Activated CD8-positive, alpha-beta memory T cell treated with anti-CD3 and anti-CD28 coated beads for 36 hours (primary cell): ENCODE data around the gene DSCAML1. TPM values are rescaled to one million over a fixed set of nuclear protein-coding genes. Genes with fewer than 3 reads are reported as not detected.

Experiments used
- CTCF ChIA-PET: fragments of 350-600 bp; sonication (Branson Sonifier 250); formaldehyde crosslinking; loops from one replicate; lab custom pipeline; 2021; ENCODE audit warnings: antibody characterized with exemption; lab: Charles Lee
- POLR2A ChIA-PET: fragments of 350-600 bp; sonication (Branson Sonifier 250); formaldehyde crosslinking; loops from one replicate; lab custom pipeline; 2021; ENCODE audit warnings: antibody characterized with exemption; lab: Charles Lee
- total RNA-seq, 2 experiments: library from RNA; stranded (reverse); gene quantifications; one replicate each; pipeline ENCODE4 v1.2.3, GENCODE V29; 2021

Gene DSCAML1
- total RNA-seq, 2 experiments from 2014 or later = 0.13 to 0.17 TPM

DNA sequence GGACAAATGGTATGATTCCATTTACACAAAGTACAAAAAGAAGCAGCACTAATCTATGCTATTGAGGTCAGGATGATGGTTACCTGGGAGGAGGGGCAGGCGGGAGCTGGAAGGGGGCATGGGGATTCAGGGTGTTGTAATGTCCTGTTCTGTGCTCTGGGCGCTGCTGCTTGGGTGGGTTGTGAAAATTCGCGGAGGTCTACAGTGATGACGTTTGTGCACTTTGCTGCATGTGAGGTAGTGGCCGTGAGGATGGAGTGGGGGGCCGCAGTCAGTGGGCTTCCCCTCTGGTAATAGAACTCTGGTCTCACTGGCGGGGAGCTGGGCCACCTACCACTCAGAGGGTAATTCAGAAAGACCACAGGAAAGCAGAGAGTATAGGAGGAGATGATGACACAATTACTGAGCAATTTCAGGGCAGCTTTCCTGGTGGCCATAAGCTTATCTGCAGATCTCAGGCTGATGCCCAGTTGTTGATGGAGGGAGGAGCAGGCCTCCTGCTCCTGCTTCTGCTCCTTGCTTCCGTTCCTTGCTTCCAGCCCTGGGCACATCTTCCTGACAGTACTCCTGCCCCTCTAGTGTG, 347.8 kb downstream of the DSCAML1 start:
- ChIA-PET CTCF (interaction anchor here (0.5 kb wide), 1 partner anchor 8 kb away, joined by 4 read pairs; no protein-coding TSS in a partner anchor), POLR2A (no interaction called here)

DNA sequence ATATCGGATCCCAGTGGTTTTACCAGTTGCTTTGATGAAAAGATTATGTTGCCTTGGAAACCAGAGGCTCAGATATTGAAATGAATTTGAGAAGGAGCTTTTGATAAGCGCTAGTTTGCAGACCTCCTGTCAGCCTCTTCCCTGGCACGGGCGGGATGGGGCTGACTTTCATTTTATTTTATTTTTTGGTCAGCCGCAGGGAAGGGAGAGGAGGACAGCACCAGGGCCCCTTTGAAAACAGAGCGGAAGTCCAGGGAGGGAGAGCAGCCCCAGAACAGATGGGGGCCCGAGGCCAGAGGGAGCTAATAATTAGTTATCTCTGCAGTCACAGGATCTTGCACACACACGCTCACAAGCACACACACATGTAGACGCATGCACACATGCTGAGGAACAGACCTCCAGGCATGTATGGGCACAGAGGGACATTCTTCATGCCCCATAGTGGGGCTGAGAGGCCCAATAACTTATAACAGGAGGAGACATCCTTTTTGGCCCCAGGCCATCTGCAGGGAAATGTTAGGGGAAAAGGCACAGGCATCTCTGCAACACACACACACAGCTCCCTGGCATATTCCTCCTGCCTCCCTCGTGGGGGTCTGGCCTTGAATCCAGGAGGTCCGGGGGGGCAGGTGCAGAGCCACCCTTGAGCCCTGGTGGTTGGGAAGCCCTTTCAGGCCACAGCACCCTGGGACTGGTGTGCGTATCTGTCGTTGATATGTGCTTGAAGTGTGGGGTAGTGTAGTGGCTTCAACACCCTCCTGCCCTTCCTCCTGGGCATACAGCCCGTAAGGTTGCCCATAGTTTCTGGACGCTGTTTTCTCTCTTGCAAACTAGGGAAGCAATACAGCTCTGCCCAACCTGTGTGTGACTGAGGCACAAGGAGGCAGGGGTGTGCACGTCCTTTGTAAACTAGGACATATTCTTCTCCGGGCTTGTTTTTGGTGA, 352.0 kb downstream of the DSCAML1 start:
- ChIA-PET CTCF (no interaction called here), POLR2A (no interaction called here)

DNA sequence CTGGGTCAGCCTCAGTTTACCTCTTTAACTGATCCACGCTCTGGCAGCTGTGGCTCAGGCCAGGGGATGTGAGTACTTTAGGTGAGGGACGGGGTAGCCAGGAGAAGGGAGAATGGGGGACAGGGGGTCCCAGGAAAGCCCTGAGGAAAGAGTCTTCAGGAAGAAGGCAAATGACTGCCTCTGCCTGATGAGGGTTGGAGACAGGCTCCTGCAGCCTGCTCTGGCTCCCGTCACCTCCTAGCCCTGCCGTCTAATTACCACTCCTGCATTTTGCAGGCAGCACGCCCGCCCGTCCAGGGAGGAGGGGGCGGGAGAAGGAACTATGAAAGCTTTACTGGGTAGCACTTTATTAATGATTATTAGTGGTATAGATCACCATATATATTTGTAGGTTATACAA, 352.8 kb downstream of the DSCAML1 start:
- ChIA-PET CTCF (interaction anchor here (1.2 kb wide), 1 partner anchor 12 kb away, joined by 3 read pairs; no protein-coding TSS in a partner anchor), POLR2A (no interaction called here)

DNA sequence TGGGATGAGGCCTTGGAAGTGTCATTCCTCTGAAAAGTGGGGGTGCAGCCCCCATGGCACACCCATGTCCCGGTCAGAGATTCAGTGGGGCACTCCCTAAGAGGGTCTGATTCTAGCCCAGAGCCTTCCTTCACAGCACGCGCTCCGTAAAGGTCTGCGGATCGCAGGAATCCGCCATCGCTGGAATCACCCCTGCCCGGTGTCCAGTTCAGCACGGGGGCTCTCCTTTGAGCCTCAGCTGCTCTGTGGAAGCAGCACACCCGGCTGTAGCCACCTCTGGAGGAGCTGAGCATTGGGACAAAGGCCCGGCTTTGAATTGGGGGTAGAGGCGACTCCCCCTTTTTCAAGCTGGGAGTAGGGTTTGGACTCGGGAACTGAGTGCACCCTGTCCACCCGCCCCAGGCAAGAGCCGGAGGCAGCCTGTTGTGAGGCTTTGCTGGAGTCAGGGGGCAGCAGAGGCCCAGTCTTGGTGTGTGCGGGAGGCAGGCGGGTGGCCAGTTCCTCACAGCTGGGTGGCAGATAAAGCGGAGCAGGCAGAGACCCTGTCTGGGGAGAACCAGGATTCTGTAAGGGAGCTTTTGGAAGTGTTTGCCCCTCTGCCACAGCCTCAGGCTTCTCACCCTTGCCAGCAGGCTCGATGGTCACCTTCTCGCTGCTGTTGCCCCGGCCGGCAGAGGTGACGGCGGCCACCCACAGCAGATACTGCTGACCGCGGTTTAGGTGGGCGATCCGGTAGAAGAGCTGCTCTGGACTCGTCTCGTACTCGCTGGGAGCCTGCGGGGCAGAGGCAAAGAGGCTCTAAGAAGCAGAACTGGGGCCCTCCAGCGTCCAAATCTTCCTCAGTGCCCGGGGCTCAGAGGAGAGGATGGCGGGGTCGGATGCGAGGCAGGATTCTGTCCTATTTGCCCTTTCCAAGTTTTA, 353.5 kb downstream of the DSCAML1 start:
- ChIA-PET POLR2A (no interaction called here), CTCF (interaction anchor here (1.2 to 1.5 kb wide), 2 partner anchors 12 to 17 kb away, joined by 3 to 4 read pairs; no protein-coding TSS in a partner anchor)

DNA sequence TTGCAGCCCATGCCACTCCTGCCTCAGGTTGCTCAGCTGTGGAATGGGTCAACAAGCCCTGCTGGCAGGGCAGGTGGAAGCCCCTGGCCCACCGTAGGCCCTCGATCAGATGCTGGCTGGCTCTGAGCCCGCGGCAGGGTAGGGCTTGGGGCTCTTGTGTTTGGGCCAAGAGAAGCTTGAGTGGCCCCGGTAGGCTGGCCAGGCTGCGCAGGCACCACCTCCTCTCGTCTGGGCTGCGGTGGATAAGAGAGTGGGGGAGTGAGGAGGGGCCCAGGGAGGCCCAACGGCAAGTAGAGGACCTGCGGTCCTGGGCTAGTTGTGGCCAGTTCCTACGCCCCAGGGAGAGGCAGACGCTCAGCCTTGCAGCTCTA, 354.2 kb downstream of the DSCAML1 start:
- CTCF ChIA-PET = interaction anchor here (1.2 to 1.5 kb wide), 2 partner anchors 13 to 17 kb away, joined by 3 to 4 read pairs; no protein-coding TSS in a partner anchor
- POLR2A ChIA-PET = no interaction called here

DNA sequence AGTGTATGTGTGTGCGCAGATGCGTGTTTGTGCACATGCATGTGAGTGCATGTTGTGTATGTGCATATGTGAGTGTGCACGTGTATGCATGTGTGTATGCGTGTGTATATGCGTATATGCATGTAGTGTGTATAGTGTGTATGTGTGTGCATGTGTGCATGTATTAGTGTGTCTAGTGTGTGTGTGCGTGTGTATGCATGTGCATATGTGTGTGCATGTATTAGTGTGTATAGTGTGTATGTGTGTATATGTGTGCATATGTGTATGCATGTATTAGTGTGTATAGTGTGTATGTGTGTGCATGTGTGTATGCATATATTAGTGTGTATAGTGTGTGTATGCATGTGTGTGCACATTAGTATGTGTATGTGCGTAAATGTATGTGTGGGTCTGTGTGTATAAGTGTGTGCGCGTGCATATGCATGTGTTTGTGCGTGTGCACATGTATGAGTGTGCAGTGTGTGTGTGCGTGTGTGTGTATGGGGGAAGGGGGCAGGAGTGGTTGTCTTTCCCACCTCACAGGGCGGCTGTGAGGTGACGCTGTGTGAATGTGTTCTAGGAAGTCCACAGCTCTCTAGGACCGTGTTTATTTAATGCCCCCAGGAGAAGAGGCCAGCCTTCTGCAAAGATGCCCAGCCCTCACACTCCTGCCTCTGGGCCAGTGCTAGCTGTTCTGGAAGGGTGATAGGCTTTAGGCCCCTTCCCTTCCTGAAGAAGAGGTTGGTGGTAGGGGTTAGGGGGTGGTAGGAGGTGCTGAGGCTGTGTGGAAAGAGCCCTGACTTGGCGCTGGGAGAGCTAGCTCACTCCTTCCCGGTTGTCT, 354.8 kb downstream of the DSCAML1 start:
- CTCF ChIA-PET = interaction anchor here (1.5 kb wide), 1 partner anchor 16 kb away, joined by 4 read pairs; no protein-coding TSS in a partner anchor

DNA sequence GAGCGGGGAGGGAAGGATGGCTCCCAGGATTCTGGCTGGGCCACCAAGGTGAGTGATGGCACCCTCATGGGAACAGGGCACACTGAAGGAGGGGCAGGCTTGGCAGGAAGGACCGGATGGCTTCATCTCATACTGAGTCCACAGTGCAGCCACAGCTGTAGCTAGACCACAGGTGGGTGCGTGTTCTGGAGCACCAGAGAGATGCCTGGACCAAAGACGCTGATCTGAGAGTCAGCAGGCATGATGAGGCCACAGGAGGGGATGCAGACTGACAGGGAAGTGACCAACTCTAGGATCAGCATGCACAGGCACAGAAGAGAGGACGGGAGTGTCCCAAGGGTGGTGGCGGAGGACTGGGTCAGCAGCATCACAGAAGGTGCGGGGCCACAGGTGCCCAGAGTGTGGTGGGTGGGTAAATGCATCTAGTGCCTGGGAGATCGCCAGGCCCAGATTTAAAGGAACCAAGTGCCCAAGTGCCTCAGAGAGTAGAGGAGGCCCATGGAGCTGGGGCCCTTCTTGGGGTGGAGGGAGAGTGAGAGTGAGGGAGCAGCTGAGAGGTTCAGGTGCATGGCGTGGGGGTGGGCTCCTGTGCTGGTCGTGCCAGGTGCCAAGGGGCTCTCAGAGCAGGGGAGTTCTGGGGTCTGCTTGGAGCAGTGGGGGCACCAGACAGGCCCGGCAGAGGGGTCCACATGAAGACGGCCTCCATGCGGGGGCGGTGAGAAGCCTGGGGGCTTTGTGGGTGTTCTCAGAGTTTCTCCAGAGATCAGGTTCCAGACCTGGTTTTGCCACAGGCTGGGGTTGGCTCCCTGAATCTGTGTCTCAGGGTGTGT, 355.7 kb downstream of the DSCAML1 start:
- POLR2A ChIA-PET = no interaction called here
- CTCF ChIA-PET = interaction anchor here (0.7 kb wide), 2 partner anchors 8 to 189 kb away, joined by 4 to 5 read pairs; no protein-coding TSS in a partner anchor

More for the DNA sequence above, 354.8 kb downstream of the DSCAML1 start:
- POLR2A ChIA-PET = no interaction called here

DNA sequence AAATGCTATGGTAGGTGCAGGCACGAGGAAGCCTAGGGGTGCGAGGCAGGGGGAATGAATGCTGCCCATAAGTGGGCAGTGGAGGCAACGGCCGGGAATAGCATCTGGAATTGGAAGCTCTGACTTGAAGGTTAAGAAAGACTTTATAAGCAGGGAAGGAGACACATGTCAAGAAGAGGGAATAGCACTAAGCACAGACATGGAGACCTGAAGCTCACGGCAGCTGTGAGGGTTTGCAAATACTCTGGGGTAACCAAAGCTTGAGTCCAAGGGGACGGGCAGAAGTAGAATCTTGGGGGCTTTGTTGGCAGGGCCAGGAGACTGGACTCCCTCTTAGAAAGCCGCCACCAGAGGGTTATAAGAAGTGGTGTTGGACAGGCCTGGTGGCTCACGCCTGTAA, 356.8 kb downstream of the DSCAML1 start:
- ChIA-PET CTCF (interaction anchor here (0.6 kb wide), 1 partner anchor 16 kb away, joined by 4 read pairs; no protein-coding TSS in a partner anchor), POLR2A (no interaction called here)

DNA sequence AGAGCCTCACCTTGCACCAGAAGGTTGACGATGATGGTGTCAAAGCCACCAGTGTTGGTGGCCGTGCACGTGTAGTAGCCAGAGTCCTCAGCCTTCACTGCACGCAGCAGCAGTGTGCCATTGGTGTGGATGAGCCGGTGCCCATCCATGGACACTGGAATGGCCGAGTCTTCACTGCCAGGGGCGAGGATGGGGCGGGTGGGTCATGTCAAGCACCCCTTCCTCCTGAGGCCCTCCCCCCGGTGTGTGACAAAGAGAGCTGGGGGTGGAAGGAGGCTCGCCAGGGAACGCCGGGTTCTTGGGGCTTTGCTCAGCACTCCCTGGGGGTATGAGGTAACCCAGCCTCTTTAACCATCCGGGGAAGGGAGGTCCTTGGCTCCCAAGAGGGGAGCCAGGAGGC, 357.8 kb downstream of the DSCAML1 start:
- POLR2A ChIA-PET = no interaction called here
- CTCF ChIA-PET = no interaction called here

DNA sequence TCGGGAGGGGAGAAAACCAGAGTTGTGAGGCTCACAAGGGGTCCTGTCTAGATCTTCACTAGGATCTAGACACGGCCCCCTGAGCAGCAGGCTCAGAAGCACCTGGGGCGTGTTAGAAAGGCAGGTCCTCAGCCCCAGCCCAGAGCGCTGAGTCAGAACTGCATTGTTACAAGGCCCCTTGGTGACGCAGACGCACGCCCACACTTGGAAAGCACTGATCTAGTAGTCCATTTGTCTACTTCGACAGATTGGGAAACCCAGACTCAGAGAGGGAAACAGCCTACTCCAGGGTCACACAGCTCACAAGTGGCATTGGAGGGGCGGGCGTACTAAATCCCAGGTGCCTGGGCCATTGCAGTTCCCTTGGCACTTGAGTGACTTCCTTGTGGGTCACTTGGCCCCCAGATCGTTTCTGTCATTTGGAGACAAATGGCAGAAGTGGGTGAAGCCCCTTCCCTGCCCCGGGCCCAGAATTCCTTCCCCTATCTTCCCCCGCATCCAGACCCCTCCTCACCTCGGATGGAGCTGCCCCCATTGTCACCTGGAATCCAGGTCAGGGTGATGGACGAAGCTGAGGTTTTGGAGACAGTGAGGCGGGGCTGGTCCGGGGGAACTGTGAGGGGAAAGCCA, 358.5 kb downstream of the DSCAML1 start:
- ChIA-PET POLR2A (no interaction called here), CTCF (no interaction called here)

DNA sequence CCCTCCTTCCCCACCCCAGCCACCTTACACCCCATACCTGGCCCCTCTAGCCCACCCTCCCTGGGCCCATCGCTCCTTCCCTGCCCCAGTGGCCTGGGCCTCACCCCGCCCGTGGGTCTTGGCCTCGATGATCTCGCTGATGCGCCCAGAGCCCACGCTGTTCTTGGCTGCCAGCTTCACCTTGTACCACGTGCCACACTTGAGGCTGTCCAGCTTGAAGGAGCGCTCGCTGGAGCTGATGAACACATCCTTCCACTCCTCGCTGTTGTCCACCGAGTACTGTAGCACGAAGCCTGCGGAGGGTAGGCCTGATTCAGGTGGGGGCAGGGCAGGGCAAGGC, 359.3 kb downstream of the DSCAML1 start:
- POLR2A ChIA-PET = no interaction called here
- CTCF ChIA-PET = interaction anchor here (0.6 to 0.8 kb wide), 2 partner anchors 12 to 570 kb away, joined by 3 read pairs; no protein-coding TSS in a partner anchor

DNA sequence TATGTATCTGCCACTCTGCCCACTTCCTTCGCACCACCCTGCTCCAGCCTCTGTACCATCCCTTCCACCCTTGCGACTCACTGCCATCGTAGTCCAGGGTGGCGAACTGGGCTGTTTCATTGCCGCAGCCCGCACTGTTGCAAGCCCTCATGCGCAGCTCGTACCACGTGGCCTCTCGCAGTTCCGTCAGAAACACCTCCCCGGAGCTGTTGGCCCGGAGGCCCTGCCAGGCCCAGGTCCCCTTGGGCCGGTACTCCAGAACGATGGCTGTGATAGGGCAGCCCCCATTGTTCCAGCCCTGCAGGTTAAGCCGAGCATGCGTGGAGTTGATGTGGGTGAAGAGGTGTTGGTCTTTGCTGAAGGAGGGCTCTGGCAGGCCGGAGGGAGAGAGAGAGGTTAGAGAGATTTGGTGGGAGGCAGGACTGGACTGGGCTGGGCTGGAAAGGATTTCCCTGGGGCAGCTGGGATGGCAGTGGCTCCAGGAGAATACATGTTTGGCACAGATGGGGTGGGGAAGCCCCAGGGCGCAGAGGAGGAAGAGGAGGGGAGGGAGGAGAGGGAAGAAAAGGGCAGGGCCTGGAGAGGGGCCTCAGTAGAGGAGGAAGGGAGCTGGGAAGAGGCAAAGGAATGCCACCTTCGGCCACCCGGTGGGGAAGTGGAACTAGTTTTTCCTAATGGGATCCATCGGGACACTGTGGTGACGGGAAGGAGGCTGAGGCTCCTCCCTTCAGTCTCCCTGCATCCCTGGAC, 359.8 kb downstream of the DSCAML1 start:
- ChIA-PET POLR2A (no interaction called here), CTCF (interaction anchor here (0.6 to 0.8 kb wide), 2 partner anchors 12 to 570 kb away, joined by 3 read pairs; no protein-coding TSS in a partner anchor)

DNA sequence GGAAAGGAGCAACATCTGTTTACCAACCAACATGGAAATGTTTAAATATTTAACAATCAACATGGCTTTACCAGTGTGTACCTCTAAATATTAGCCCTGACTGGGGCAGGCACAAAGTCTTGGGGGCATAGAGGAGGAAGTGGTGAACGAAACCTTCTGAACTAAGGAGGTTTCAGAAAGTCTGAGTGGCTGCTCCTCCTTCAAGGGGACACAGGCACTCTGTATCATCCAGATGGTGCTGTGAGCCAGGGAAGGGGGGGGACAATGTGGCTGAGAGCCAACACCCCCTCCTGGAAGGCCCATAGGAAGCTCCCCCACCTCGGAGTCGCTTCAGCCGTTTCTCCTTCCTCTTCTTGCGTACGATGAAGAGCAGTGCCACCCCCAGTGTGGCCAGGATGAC, 361.7 kb downstream of the DSCAML1 start:
- POLR2A ChIA-PET = no interaction called here
- CTCF ChIA-PET = interaction anchor here (1.4 kb wide), 1 partner anchor 9 kb away, joined by 4 read pairs; no protein-coding TSS in a partner anchor

DNA sequence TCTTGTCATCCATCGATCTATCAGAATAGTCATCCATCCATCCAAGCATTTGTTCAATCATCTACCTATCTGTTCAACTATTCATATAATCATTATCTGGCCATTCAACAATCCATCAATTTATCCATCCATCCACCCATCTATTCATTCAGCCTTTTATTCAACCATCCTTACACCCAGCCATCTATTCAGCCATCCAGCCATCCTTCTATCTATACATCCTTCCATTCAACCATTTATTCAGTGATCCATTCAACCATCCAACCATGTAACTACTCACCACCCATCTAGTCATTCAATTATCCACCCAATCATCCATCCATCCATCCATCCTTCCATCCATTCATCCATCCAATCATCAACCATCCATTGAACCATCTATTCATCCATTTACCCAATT, 362.5 kb downstream of the DSCAML1 start:
- CTCF ChIA-PET = no interaction called here

DNA sequence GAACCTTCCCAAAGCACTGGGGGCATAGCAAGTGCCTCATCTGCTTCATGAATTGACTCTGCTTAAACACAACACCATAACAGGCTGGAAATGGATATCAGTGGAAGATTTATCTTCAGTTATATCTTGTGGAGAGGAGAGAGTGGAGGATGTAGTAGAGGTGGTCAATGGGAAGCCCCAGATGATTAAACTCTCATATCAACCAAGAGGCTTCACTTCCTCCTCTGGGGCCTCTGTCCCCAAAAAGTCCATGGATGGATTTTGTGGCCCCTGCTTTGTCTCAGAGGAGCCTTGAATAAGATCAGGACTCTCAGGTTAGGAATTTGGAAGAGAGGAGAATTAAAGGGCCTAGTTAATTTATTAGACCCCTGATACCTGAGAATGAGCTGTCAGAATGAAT, 363.3 kb downstream of the DSCAML1 start:
- ChIA-PET POLR2A (no interaction called here), CTCF (no interaction called here)

More for the DNA sequence above, 362.5 kb downstream of the DSCAML1 start:
- POLR2A ChIA-PET = no interaction called here

DNA sequence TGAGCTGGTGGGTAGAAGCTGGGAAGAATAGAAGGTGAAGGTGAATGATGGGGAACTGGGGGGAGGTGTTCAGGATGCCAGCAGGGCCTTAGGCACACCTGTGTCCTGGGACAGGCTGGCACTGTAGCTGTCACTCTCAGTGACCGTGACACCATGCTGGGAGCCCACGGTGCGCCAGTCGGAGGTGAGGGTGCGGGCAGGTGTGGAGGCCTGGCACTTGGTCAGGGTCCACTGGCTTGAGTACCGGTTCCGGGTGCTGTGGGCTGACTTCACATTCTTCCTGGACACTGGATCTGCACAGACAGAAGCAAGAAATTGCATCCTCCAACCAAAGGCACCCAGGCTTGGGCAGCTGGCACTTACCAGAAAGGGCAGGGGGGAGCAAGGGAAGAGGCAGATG, 365.6 kb downstream of the DSCAML1 start:
- CTCF ChIA-PET = no interaction called here
- POLR2A ChIA-PET = no interaction called here
